ENCODE results near the gene COLGALT1. TPM values are rescaled to one million over a fixed set of nuclear protein-coding genes. Genes with fewer than 3 reads are reported as not detected.

Gene COLGALT1
- total RNA-seq, 2 donors from 2014 or later: 51.4 to 90.9 TPM

GRCh38 chr19:17627161-17627560 is 71.7 kb downstream of the COLGALT1 start:
- H3K9ac ChIP-seq (ENCODE audit: low read depth in 2 of 2, low read length in 2 of 2): no peak overlapping the region
- no peak overlapping the region for H3K27ac ChIP-seq
- H3K4me3 ChIP-seq: no peak overlapping the region
- H3K9me3 ChIP-seq: no peaks in the 10 kb centered on the region
- TF ChIP-seq CTCF (IDR thresholded peaks at IDR 0.05): no peak
- H3K4me1 ChIP-seq: no peaks in the 10 kb centered on the region
- DNase-seq: no peak
- no peaks in the 10 kb centered on the region for H3K27me3 ChIP-seq
- intact Hi-C loops (cut with DNase I): no loop called here
- H3K36me3 ChIP-seq: no peaks in the 10 kb centered on the region

- H3K36me3 ChIP-seq: no peaks in the 10 kb centered on the region
- no peak overlapping the region for H3K9ac ChIP-seq (ENCODE audit: low read depth in 2 of 2, low read length in 2 of 2)
- DNase-seq: no peak
- no peak overlapping the region for H3K4me3 ChIP-seq
- no peak overlapping the region for H3K27ac ChIP-seq
- H3K27me3 ChIP-seq: no peaks in the 10 kb centered on the region
- intact Hi-C loops (cut with DNase I): no loop called here
- no peak for TF ChIP-seq CTCF (IDR thresholded peaks at IDR 0.05)
- no peaks in the 10 kb centered on the region for H3K4me1 ChIP-seq
- no peaks in the 10 kb centered on the region for H3K9me3 ChIP-seq
Observed at GRCh38 chr19:17627921-17628320, 72.5 kb downstream of the COLGALT1 start.

- intact Hi-C loops (cut with DNase I): no loop called here
- Histone ChIP-seq H3K36me3 (no peaks in the 10 kb centered on the region), H3K9me3 (no peaks in the 10 kb centered on the region), H3K9ac (ENCODE audit: low read depth in 2 of 2, low read length in 2 of 2) (no peak overlapping the region), H3K27ac (no peak overlapping the region), H3K4me1 (no peaks in the 10 kb centered on the region), H3K4me3 (no peak overlapping the region), H3K27me3 (no peaks in the 10 kb centered on the region)
- DNase-seq: no peak
- no peak for TF ChIP-seq CTCF (IDR thresholded peaks at IDR 0.05)
Observed at GRCh38 chr19:17629760-17630159, 74.3 kb downstream of the COLGALT1 start.

GRCh38 chr19:17632577-17632976 is 77.1 kb downstream of the COLGALT1 start:
- Histone ChIP-seq H3K36me3 (no peaks in the 10 kb centered on the region), H3K27ac (no peak overlapping the region), H3K9me3 (no peaks in the 10 kb centered on the region), H3K4me3 (no peak overlapping the region), H3K4me1 (no peaks in the 10 kb centered on the region), H3K27me3 (no peaks in the 10 kb centered on the region), H3K9ac (ENCODE audit: low read depth in 2 of 2, low read length in 2 of 2) (no peak overlapping the region)
- TF ChIP-seq CTCF (IDR thresholded peaks at IDR 0.05): no peak
- no peak for DNase-seq
- intact Hi-C loops (cut with DNase I): no loop called here

Other genes with a start within 250 kb of the COLGALT1 start
- 100 to 1,000 TPM; 127 to 184 TPM for gene MRPL34, start 249.8 kb upstream of the COLGALT1 start, total RNA-seq
- 10 to 100 TPM; 39.1 to 45.0 TPM for gene DDA1, start 246.1 kb upstream of the COLGALT1 start, total RNA-seq
- gene ANO8, start 220.8 kb upstream of the COLGALT1 start, total RNA-seq: 10 to 100 TPM in 1 of 2 donors, 1 to 10 TPM in 1; 8.9 to 13.7 TPM
- 10 to 100 TPM; 15.4 to 26.9 TPM for gene GTPBP3, start 218.1 kb upstream of the COLGALT1 start, total RNA-seq
- gene PLVAP, start 178.3 kb upstream of the COLGALT1 start, total RNA-seq: 10 to 100 TPM; 20.8 to 47.1 TPM
- not detected for gene CCDC194, start 161.5 kb upstream of the COLGALT1 start, total RNA-seq
- 10 to 100 TPM; 12.8 to 15.6 TPM for gene BST2, start 150.0 kb upstream of the COLGALT1 start, total RNA-seq
- 10 to 100 TPM; 53.1 to 70.1 TPM for gene MVB12A, start 135.6 kb upstream of the COLGALT1 start, total RNA-seq
- not detected for gene TMEM221, start 107.0 kb upstream of the COLGALT1 start, total RNA-seq
- not detected for gene NXNL1, start 94.7 kb upstream of the COLGALT1 start, total RNA-seq
- 1 to 10 TPM; 4.2 to 5.1 TPM for gene SLC27A1, start 85.1 kb upstream of the COLGALT1 start, total RNA-seq
- gene PGLS, start 44.0 kb upstream of the COLGALT1 start, total RNA-seq: 100 to 1,000 TPM in 1 of 2 donors, 10 to 100 TPM in 1; 93.0 to 114 TPM
- gene UNC13A, start 132.7 kb downstream of the COLGALT1 start, total RNA-seq: under 1 TPM; 0.29 to 0.62 TPM
- gene MAP1S, start 163.8 kb downstream of the COLGALT1 start, total RNA-seq: 10 to 100 TPM; 48.1 to 57.1 TPM
- gene FCHO1, start 195.8 kb downstream of the COLGALT1 start, total RNA-seq: 1 to 10 TPM; 3.9 to 9.2 TPM
- 100 to 1,000 TPM; 108 to 132 TPM for gene B3GNT3, start 239.5 kb downstream of the COLGALT1 start, total RNA-seq

All from colonic mucosa (tissue), 4 donors.